Measurements from ENCODE around the gene GRIFIN. TPM values are rescaled to one million over a fixed set of nuclear protein-coding genes. Genes with fewer than 3 reads are reported as not detected.

The GRIFIN gene
- total and polyA plus RNA-seq, 9 of the 15 experiments (the other 6 are each of a cell fraction or from before 2014, with no cell fraction given), result not detected

GRCh38 chr7:2502647-2502966 lies 26.4 kb upstream of the GRIFIN start:
- peaks cover 2 to 56% of the 10 kb centered on the region in 2 experiments; a peak in 3 of 5 replicates for H3K27me3 ChIP-seq (ENCODE audit: control insufficient read depth in 2 of 2, insufficient read depth in 2 of 2, low read length in 2 of 2)
- H4K20me1 ChIP-seq (replicated peaks; ENCODE audit: control insufficient read depth, insufficient read depth, low read length), result no peaks in the 10 kb centered on the region
- DNase-seq (ENCODE audit: extremely low read depth in 1 of 4, low spot score in 3 of 4), result no peak
- H3K4me2 ChIP-seq (ENCODE audit: insufficient read depth, low read length), result no peak overlapping the region
- H3K79me2 ChIP-seq (ENCODE audit: control insufficient read depth, insufficient read depth, low read length), result no peaks in the 10 kb centered on the region
- no peaks in the 10 kb centered on the region for H3K9me3 ChIP-seq (replicated peaks; ENCODE audit: control insufficient read depth, insufficient read depth, low read depth, low read length)
- H3K4me3 ChIP-seq, result no peak overlapping the region
- H3K9me1 ChIP-seq (ENCODE audit: control insufficient read depth, insufficient read depth, low read length), result no peaks in the 10 kb centered on the region
- H3K4me1 ChIP-seq (replicated peaks in 1 of 2; ENCODE audit: control insufficient read depth in 2 of 2, insufficient read depth in 2 of 2, low read length in 2 of 2), result peaks cover 0 to 52% of the 10 kb centered on the region in 2 experiments; a peak in 2 of 5 replicates
- H3K36me3 ChIP-seq (ENCODE audit: control insufficient read depth, insufficient read depth, low read length), result no peaks in the 10 kb centered on the region
- no TSS peak for BruUV-seq (replicated peaks)
- no peak overlapping the region for H3K27ac ChIP-seq (ENCODE audit: extremely low read depth, low read depth, low read length)
- in situ Hi-C loops (cut with MboI) (no loop called here), intact Hi-C loops (cut with micrococcal nuclease) (no loop called here)
- no peak overlapping the region for H2AFZ ChIP-seq (ENCODE audit: low read depth, low read length)
- POLR2A ChIA-PET, result interaction anchor here (0.7 to 0.8 kb wide), 2 partner anchors 133 to 309 kb away, joined by 3 to 6 read pairs; no protein-coding TSS in a partner anchor
- ATAC-seq, result no peak
- no peak for FAIRE-seq
- 5% methylated on average over 7 of the region's 13 CpGs for WGBS (ENCODE audit: insufficient coverage, low coverage, missing lambda C conversion rate)
- CTCF ChIA-PET (ENCODE audit: low intra/inter-chr PET ratio), result no interaction called here
- no peak overlapping the region for H3K9ac ChIP-seq (ENCODE audit: insufficient read depth in 1 of 2, low read depth in 2 of 2, low read length in 2 of 2)
- TF ChIP-seq ZBTB49 (CRISPR knock-in tag; IDR thresholded peaks at IDR 0.05; ENCODE audit: borderline replicate concordance) (no peak), NR0B1 (IDR thresholded peaks at IDR 0.05; ENCODE audit: partially characterized antibody) (no peak), ARID3B (CRISPR knock-in tag; IDR thresholded peaks at IDR 0.05; ENCODE audit: borderline replicate concordance) (no peak), BRF1 (IDR thresholded peaks at IDR 0.05; ENCODE audit: borderline replicate concordance, extremely low read depth, insufficient read length) (no peak), ZBTB2 (IDR thresholded peaks at IDR 0.05) (no peak), ZNF449 (CRISPR knock-in tag; IDR thresholded peaks at IDR 0.05) (no peak), DNMT1 (IDR thresholded peaks at IDR 0.05) (no peak), TAF1 (IDR thresholded peaks at IDR 0.05; ENCODE audit: control insufficient read depth, extremely low read depth, insufficient read depth, low read length, severe bottlenecking) (no peak), JUN (IDR thresholded peaks at IDR 0.05; ENCODE audit: borderline replicate concordance, low read depth, low read length) (no peak), JUN (CRISPR knock-in tag; IDR thresholded peaks at IDR 0.05; ENCODE audit: borderline replicate concordance) (no peak)
- TF ChIP-seq, protein P1, sequence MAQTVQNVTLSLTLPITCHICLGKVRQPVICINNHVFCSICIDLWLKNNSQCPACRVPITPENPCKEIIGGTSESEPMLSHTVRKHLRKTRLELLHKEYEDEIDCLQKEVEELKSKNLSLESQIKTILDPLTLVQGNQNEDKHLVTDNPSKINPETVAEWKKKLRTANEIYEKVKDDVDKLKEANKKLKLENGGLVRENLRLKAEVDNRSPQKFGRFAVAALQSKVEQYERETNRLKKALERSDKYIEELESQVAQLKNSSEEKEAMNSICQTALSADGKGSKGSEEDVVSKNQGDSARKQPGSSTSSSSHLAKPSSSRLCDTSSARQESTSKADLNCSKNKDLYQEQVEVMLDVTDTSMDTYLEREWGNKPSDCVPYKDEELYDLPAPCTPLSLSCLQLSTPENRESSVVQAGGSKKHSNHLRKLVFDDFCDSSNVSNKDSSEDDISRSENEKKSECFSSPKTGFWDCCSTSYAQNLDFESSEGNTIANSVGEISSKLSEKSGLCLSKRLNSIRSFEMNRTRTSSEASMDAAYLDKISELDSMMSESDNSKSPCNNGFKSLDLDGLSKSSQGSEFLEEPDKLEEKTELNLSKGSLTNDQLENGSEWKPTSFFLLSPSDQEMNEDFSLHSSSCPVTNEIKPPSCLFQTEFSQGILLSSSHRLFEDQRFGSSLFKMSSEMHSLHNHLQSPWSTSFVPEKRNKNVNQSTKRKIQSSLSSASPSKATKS (CRISPR knock-in tag; IDR thresholded peaks at IDR 0.05), result no peak
